HCT116 (cell line): Measurements from ENCODE around the gene CCDC116. TPM values are rescaled to one million over a fixed set of nuclear protein-coding genes. Genes with fewer than 3 reads are reported as not detected.

Experiments
- ATAC-seq: fragments of 200-7000 bp; cut with Tn5 transposase; 2 replicates; pipeline ENCODE4 v1.9.1; 2020; ENCODE audit warnings: mild to moderate bottlenecking, moderate library complexity
- BruUV-seq: library from RNA; stranded (reverse); fragments of 400-500 nt; replicated peaks from 2 replicates; lab custom pipeline; 2021; lab: Mats Ljungman, UMichigan
- CTCF ChIA-PET: fragments of 300-600 bp; sonication (Branson Sonifier 250); formaldehyde crosslinking; loops from one replicate; lab custom pipeline; 2021; ENCODE audit warnings: antibody characterized with exemption; lab: Charles Lee
- POLR2A ChIA-PET: fragments of 300-600, 350-600 bp; sonication (Branson Sonifier 250); formaldehyde crosslinking; loops from one replicate; lab custom pipeline; 2021; ENCODE audit warnings: antibody characterized with exemption; lab: Charles Lee
- RAD21 ChIA-PET, 2 experiments: fragments of 300-600 bp; sonication (Branson Sonifier 250); formaldehyde crosslinking; loops; one replicate each; lab custom pipeline; 2023; ENCODE audit warnings: low total read pairs in 2 of 2; ENCODE audit not compliant: uncharacterized antibody in 2 of 2, unreplicated experiment in 2 of 2, low non-redundant PET in 1 of 2; lab: Charles Lee
- DNase-seq: peaks from one replicate; pipeline ENCODE4 v3.0.0-alpha.2; 2010; ENCODE audit warnings: low read depth, low spot score
- H2AFZ ChIP-seq: fragments of 200-600 bp; shearing (Covaris generic), sonication (generic); 2 replicates; pipeline ENCODE4 v1.6.1; 2017; ENCODE audit warnings: low read depth, mixed run types, mixed read lengths, antibody characterized with exemption, low read length; ENCODE audit not compliant: poor library complexity, severe bottlenecking
- H3K27ac ChIP-seq: 2 replicates; pipeline ENCODE4 v1.5.1; 2012; ENCODE audit warnings: low read depth, low read length
- H3K27me3 ChIP-seq: fragments of 200-600 bp; sonication (generic); 2 replicates; pipeline ENCODE4 v1.6.1; 2016; ENCODE audit warnings: mixed run types, low read length, mixed read lengths; ENCODE audit not compliant: insufficient read depth
- H3K36me3 ChIP-seq, 2 experiments: fragments of 200-500 bp in 1 of 2; fragments of 200-600 bp in 1 of 2; sonication (Bioruptor generic) in 1 of 2; sonication (generic) in 1 of 2; 2 replicates each; pipeline versions ENCODE4 v1.5.1 to v1.6.1; 2014 to 2016; ENCODE audit warnings: low read length in 2 of 2, inconsistent platforms in 1 of 2, mixed read lengths in 1 of 2, mixed run types in 1 of 2; ENCODE audit not compliant: insufficient read depth in 2 of 2, control insufficient read depth in 1 of 2
- H3K4me1 ChIP-seq, 2 experiments: fragments of 200-600 bp in 1 of 2; sonication (generic) in 1 of 2; 2 replicates each; pipeline versions ENCODE4 v1.5.1 to v1.6.1; 2012 to 2017; ENCODE audit warnings: low read length in 2 of 2, inconsistent platforms in 1 of 2, mild to moderate bottlenecking in 1 of 2, mixed read lengths in 1 of 2, mixed run types in 1 of 2, moderate library complexity in 1 of 2; ENCODE audit not compliant: insufficient read depth in 2 of 2, control insufficient read depth in 1 of 2
- H3K4me2 ChIP-seq: fragments of 200-600 bp; sonication (generic); 2 replicates; pipeline ENCODE4 v1.6.1; 2017; ENCODE audit warnings: mixed run types, low read length, mixed read lengths
- H3K4me3 ChIP-seq, 2 experiments: fragments of 200-600 bp in 1 of 2; sonication (generic) in 1 of 2; replicated peaks in 1 of 2; 2 replicates each; pipeline ENCODE4 v1.5.1; 2011 to 2016; ENCODE audit warnings: low read length in 2 of 2, control low read depth in 1 of 2, low read depth in 1 of 2, mild to moderate bottlenecking in 1 of 2, mixed read lengths in 1 of 2, mixed run types in 1 of 2
- H3K79me2 ChIP-seq: fragments of 200-600 bp; sonication (generic); 2 replicates; pipeline ENCODE4 v1.6.1; 2017; ENCODE audit warnings: mild to moderate bottlenecking, mixed run types, low read length, moderate library complexity, mixed read lengths; ENCODE audit not compliant: insufficient read depth
- H3K9ac ChIP-seq: fragments of 200-600 bp; sonication (generic); 2 replicates; pipeline ENCODE4 v1.6.1; 2016; ENCODE audit warnings: low read length, mixed read lengths
- H3K9me2 ChIP-seq: fragments of 200-600 bp; sonication (generic), shearing (Covaris generic); 2 replicates; pipeline ENCODE4 v1.6.1; 2017; ENCODE audit warnings: mixed run types, mild to moderate bottlenecking, moderate library complexity; ENCODE audit not compliant: insufficient read depth
- H3K9me3 ChIP-seq, 2 experiments: fragments of 200-500 bp in 1 of 2; fragments of 200-600 bp in 1 of 2; sonication (Bioruptor generic) in 1 of 2; sonication (generic) in 1 of 2; 2 replicates each; pipeline ENCODE4 v1.6.1; 2014 to 2017; ENCODE audit warnings: low read length in 2 of 2, mixed read lengths in 2 of 2, inconsistent platforms in 1 of 2, low read depth in 1 of 2, mild to moderate bottlenecking in 1 of 2, mixed run types in 1 of 2, moderate library complexity in 1 of 2; ENCODE audit not compliant: control insufficient read depth in 1 of 2, insufficient read depth in 1 of 2
- H4K20me1 ChIP-seq: fragments of 200-600 bp; sonication (generic), shearing (Covaris generic); 2 replicates; pipeline ENCODE4 v1.6.1; 2017; ENCODE audit warnings: mixed run types, mild to moderate bottlenecking, moderate library complexity; ENCODE audit not compliant: insufficient read depth
- CEBPB ChIP-seq: IDR thresholded peaks from 2 replicates; pipeline ENCODE4 v1.6.1; 2012; ENCODE audit warnings: low read depth
- EZH2 ChIP-seq: fragments of 200-600 bp; sonication (generic); IDR thresholded peaks from 2 replicates; pipeline ENCODE4 v1.6.1; 2017; ENCODE audit warnings: antibody characterized with exemption, mixed run types
- JUND ChIP-seq: IDR thresholded peaks from 2 replicates; pipeline ENCODE4 v1.6.1; 2012
- POLR2A ChIP-seq: IDR thresholded peaks from 2 replicates; pipeline ENCODE4 v1.7.0; 2011; ENCODE audit warnings: borderline replicate concordance; ENCODE audit not compliant: insufficient read depth, insufficient read length; ENCODE audit errors: extremely low read depth
- SRF ChIP-seq: IDR thresholded peaks from 2 replicates; pipeline ENCODE4 v1.6.1; 2012; ENCODE audit warnings: low read depth
- TCF7L2 ChIP-seq: IDR thresholded peaks from 2 replicates; pipeline ENCODE4 v1.7.0; 2011; ENCODE audit warnings: borderline replicate concordance, inconsistent platforms; ENCODE audit not compliant: insufficient read depth, insufficient read length; ENCODE audit errors: extremely low read depth
- ZFX ChIP-seq: fragments of 450-650 bp; IDR thresholded peaks from 2 replicates; pipeline ENCODE4 v1.6.1; 2017
- ZNF274 ChIP-seq: fragments of 200-500 bp; sonication (Bioruptor generic); IDR thresholded peaks from 2 replicates; pipeline ENCODE4 v1.6.1; 2014; ENCODE audit warnings: mild to moderate bottlenecking, low read depth, low read length, inconsistent platforms
- intact Hi-C: fragments of 100-400 bp; cut with micrococcal nuclease; formaldehyde crosslinking; loops from 2 replicates; pipeline ENCODE4 v1.10.0; 2022
- total RNA-seq: library from RNA; stranded (reverse); gene quantifications from one replicate; pipeline ENCODE4 v1.2.1, GENCODE V29; 2021; ENCODE audit not compliant: unreplicated experiment
- TF ChIP-seq, protein P1 (sequence below): IDR thresholded peaks from 2 replicates; pipeline ENCODE4 v1.6.1; 2012
- TF ChIP-seq, protein P2 (sequence below), 3 experiments: fragments of 200-600 bp in 1 of 3; sonication (generic) in 1 of 3; IDR thresholded peaks in 2 of 3; conservative IDR thresholded peaks in 1 of 3; 2 replicates each; pipeline ENCODE4 v1.5.1; 2012 to 2017; ENCODE audit warnings: low read depth in 2 of 3, low read length in 2 of 3, antibody characterized with exemption in 1 of 3, borderline replicate concordance in 1 of 3, control low read depth in 1 of 3, mild to moderate bottlenecking in 1 of 3, mixed read lengths in 1 of 3, mixed run types in 1 of 3, moderate library complexity in 1 of 3; ENCODE audit not compliant: insufficient read depth in 1 of 3

CCDC116 gene
- total RNA-seq, 1 experiment from 2014 or later: 0.66 TPM

GRCh38 chr22:21684492-21685163 lies 52.1 kb downstream of the CCDC116 start:
- H2AFZ ChIP-seq: no peak overlapping the region
- H3K27ac ChIP-seq: no peak overlapping the region
- POLR2A ChIA-PET: no interaction called here
- no peaks in the 10 kb centered on the region for H4K20me1 ChIP-seq
- H3K79me2 ChIP-seq: no peaks in the 10 kb centered on the region
- no peak overlapping the region for H3K9ac ChIP-seq
- DNase-seq: no peak
- no peaks in the 10 kb centered on the region for H3K9me3 ChIP-seq
- peaks cover 0 to 6% of the 10 kb centered on the region in 2 experiments; a peak in 1 of 4 replicates for H3K4me1 ChIP-seq
- H3K9me2 ChIP-seq: no peaks in the 10 kb centered on the region
- RAD21 ChIA-PET: no interaction called here
- intact Hi-C loops: no loop called here
- no TSS peak for BruUV-seq
- H3K27me3 ChIP-seq: no peaks in the 10 kb centered on the region
- no peak for ATAC-seq
- H3K4me3 ChIP-seq: no peak overlapping the region
- no peak for TF ChIP-seq EZH2
- TF ChIP-seq ZFX: no peak
- TF ChIP-seq ZNF274: no peak
- TF ChIP-seq, protein P1, sequence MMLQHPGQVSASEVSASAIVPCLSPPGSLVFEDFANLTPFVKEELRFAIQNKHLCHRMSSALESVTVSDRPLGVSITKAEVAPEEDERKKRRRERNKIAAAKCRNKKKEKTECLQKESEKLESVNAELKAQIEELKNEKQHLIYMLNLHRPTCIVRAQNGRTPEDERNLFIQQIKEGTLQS: no peak
- TF ChIP-seq JUND: no peak
- no peak for TF ChIP-seq SRF
- no peak for TF ChIP-seq CEBPB
- TF ChIP-seq, protein P2, sequence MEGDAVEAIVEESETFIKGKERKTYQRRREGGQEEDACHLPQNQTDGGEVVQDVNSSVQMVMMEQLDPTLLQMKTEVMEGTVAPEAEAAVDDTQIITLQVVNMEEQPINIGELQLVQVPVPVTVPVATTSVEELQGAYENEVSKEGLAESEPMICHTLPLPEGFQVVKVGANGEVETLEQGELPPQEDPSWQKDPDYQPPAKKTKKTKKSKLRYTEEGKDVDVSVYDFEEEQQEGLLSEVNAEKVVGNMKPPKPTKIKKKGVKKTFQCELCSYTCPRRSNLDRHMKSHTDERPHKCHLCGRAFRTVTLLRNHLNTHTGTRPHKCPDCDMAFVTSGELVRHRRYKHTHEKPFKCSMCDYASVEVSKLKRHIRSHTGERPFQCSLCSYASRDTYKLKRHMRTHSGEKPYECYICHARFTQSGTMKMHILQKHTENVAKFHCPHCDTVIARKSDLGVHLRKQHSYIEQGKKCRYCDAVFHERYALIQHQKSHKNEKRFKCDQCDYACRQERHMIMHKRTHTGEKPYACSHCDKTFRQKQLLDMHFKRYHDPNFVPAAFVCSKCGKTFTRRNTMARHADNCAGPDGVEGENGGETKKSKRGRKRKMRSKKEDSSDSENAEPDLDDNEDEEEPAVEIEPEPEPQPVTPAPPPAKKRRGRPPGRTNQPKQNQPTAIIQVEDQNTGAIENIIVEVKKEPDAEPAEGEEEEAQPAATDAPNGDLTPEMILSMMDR (IDR thresholded peaks at IDR 0.05 in 2 of 3, conservative IDR thresholded peaks at IDR 0.05 in 1 of 3; ENCODE audit: borderline replicate concordance in 1 of 3, insufficient read depth in 1 of 3, low read depth in 2 of 3, low read length in 2 of 3): no peak
- TF ChIP-seq POLR2A: no peak
- TF ChIP-seq TCF7L2: no peak
- TF ChIP-seq, all 23 proteins: peak for 0
- Histone ChIP-seq H3K4me2 (no peak overlapping the region), H3K36me3 (peaks cover 7 to 9% of the 10 kb centered on the region in 2 experiments; a peak in 3 of 4 replicates)
- CTCF ChIA-PET: interaction anchor here (0.7 kb wide), 1 partner anchor 9 kb away, joined by 3 read pairs; no protein-coding TSS in a partner anchor
